Sigmoid colon (tissue), 7 donors: ENCODE measurements around the gene PFKP. TPM values are rescaled to one million over a fixed set of nuclear protein-coding genes. Genes with fewer than 3 reads are reported as not detected.

Experiments
- DNase-seq: peaks from one replicate; pipeline ENCODE4 v3.0.0-alpha.2; 2019
- H3K27ac ChIP-seq, 4 donors: fragments of 200-600 bp; sonication (generic); one replicate each; pipeline ENCODE4 v1.5.1; 2016 to 2019; ENCODE audit warnings: mild to moderate bottlenecking in 1 of 4
- H3K27me3 ChIP-seq, 3 donors: fragments of 200-600 bp; sonication (generic); one replicate each; pipeline ENCODE4 v1.5.1; 2019; ENCODE audit warnings: mild to moderate bottlenecking in 1 of 3
- H3K36me3 ChIP-seq, 4 donors: fragments of 200-600 bp; sonication (generic); one replicate each; pipeline ENCODE4 v1.5.1; 2016 to 2019
- H3K4me1 ChIP-seq, 4 donors: fragments of 200-600 bp; sonication (generic); one replicate each; pipeline ENCODE4 v1.5.1; 2017 to 2019
- H3K4me3 ChIP-seq, 4 donors: fragments of 200-600 bp; sonication (generic); one replicate each; pipeline ENCODE4 v1.5.1; 2017 to 2019; ENCODE audit warnings: mild to moderate bottlenecking in 2 of 4, moderate library complexity in 1 of 4
- H3K9me3 ChIP-seq, 4 donors: fragments of 200-600 bp in 3 of 4; sonication (generic) in 3 of 4; one replicate each; pipeline versions ENCODE4 v1.5.1 to v1.6.1; 2013 to 2019
- CTCF ChIP-seq, 4 experiments: fragments of 450-650 bp in 3 of 4; fragments of 200-600 bp in 1 of 4; IDR thresholded peaks; one replicate each; pipeline ENCODE4 v1.5.1; 2016 to 2019; ENCODE audit warnings: antibody characterized with exemption in 4 of 4, mild to moderate bottlenecking in 3 of 4, moderate library complexity in 2 of 4
- EP300 ChIP-seq, 4 donors: sonication (generic); formaldehyde crosslinking; IDR thresholded peaks; one replicate each; pipeline ENCODE4 v1.6.1; 2017; ENCODE audit warnings: antibody characterized with exemption in 4 of 4
- POLR2A ChIP-seq, 2 donors: fragments of 450-650 bp; IDR thresholded peaks; one replicate each; pipeline ENCODE4 v1.6.1; 2016; ENCODE audit warnings: antibody characterized with exemption in 2 of 2, mild to moderate bottlenecking in 2 of 2, moderate library complexity in 2 of 2
- POLR2AphosphoS5 ChIP-seq, 4 donors: sonication (generic); formaldehyde crosslinking; IDR thresholded peaks; one replicate each; pipeline ENCODE4 v1.6.1; 2017; ENCODE audit warnings: antibody characterized with exemption in 4 of 4
- WGBS, 2 donors: extraction: QIAGEN DNeasy Blood & Tissue Kit; methylation state at CpG; one replicate each; pipeline ENCODE4 v1.1.7; 2013; 5-methylcytosine and 5-hydroxymethylcytosine counted together
- intact Hi-C: fragments of 100-400 bp; cut with DNase I; formaldehyde crosslinking; loops from one replicate; pipeline ENCODE4 v1.15.1; 2023
- polyA plus RNA-seq, 3 donors: library from polyadenylated mRNA; stranded (reverse); fragments of 200-250 nt; gene quantifications; one replicate each; pipeline ENCODE4 v1.2.3, GENCODE V29; 2013
- total RNA-seq, 4 donors: library from RNA; depleted of rRNA; stranded (reverse); fragments of >200 nt; gene quantifications; one replicate each; pipeline ENCODE4 v1.1.0, GENCODE V29; 2016
- donor health status: healthy with polysubstance abuse.
- donor health status: Bipolar disorder and iron deficiency.
- donor health status: healthy.

Gene PFKP
- total and polyA plus RNA-seq, 7 donors, result 26.4 to 105 (median 46.0) TPM

DNA sequence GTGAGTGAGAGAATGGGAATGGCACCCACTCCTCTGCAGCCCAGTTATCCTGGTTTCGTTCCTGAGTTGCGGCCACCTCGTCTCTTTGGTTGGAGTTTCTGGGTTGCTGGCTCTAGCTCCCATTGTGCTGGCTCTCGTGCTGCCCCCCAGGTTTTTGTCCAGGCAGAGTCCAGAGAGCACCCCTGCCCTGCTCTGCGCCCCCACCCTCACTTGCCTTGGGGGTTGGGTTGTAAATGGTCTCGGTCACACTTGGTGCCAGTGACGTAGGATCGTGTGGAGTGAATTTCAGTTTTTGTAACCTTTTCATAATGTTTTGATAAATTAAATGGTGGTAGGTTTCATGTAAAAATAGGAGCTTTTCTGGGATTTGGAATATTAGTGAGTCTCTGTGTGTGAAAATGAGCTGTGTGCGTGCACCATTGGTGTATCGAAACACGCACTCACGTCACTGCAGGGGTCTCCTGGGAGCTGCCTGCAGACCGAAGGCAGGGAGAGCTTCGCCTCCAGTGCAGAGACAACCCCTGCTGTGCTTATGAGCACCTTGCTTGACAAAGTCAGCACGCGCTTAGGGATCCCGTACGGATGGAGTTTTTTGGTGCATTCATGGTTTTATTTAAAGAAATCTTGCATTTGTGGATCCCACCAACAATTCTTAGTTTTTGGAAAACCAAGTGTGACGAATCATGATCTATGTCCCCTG is 32.9 kb downstream of the PFKP start:
- H3K4me3 ChIP-seq, result no peak overlapping the region
- H3K27me3 ChIP-seq, result no peaks in the 10 kb centered on the region
- intact Hi-C loops, result no loop called here
- peaks cover 0 to 21% (median 7%) of the 10 kb centered on the region in 4 donors for H3K36me3 ChIP-seq
- WGBS, 2 donors, result 94 to 97% methylated on average over 19 of the region's 19 CpGs
- no peaks in the 10 kb centered on the region for H3K9me3 ChIP-seq
- peaks cover 0 to 29% (median 22%) of the 10 kb centered on the region in 4 donors for H3K4me1 ChIP-seq
- TF ChIP-seq POLR2A (IDR thresholded peaks at IDR 0.05) (no peak), EP300 (IDR thresholded peaks at IDR 0.05) (no peak), POLR2AphosphoS5 (IDR thresholded peaks at IDR 0.05) (no peak), CTCF (IDR thresholded peaks at IDR 0.05) (no peak)
- DNase-seq, result no peak
- H3K27ac ChIP-seq, result peak overlapping the region in 1 of 4 donors; percentile 58

GRCh38 chr10:3100856-3101640 is 33.7 kb downstream of the PFKP start:
- no peaks in the 10 kb centered on the region for H3K9me3 ChIP-seq
- no peak for TF ChIP-seq POLR2A (IDR thresholded peaks at IDR 0.05)
- no peak for TF ChIP-seq EP300 (IDR thresholded peaks at IDR 0.05)
- TF ChIP-seq POLR2AphosphoS5 (IDR thresholded peaks at IDR 0.05), result no peak
- TF ChIP-seq CTCF (IDR thresholded peaks at IDR 0.05), result no peak
- H3K4me3 ChIP-seq, result no peak overlapping the region
- H3K27ac ChIP-seq, result peak overlapping the region in 2 of 4 donors; percentile 21 to 58
- intact Hi-C loops, result no loop called here
- H3K36me3 ChIP-seq, result peaks cover 0 to 28% (median 7%) of the 10 kb centered on the region in 4 donors
- 97 to 98% methylated on average over 31 of the region's 31 CpGs for WGBS, 2 donors
- H3K27me3 ChIP-seq, result no peaks in the 10 kb centered on the region
- H3K4me1 ChIP-seq, result peaks cover 0 to 25% (median 15%) of the 10 kb centered on the region in 4 donors
- no peak for DNase-seq

GRCh38 chr10:3102720-3103427 is 35.5 kb downstream of the PFKP start:
- Histone ChIP-seq H3K27me3 (no peaks in the 10 kb centered on the region), H3K27ac (peak overlapping the region; percentile 65 to 77 (median 73)), H3K4me1 (peaks cover 0 to 14% (median 9%) of the 10 kb centered on the region in 4 donors), H3K9me3 (no peaks in the 10 kb centered on the region), H3K36me3 (peaks cover 0 to 37% (median 10%) of the 10 kb centered on the region in 4 donors), H3K4me3 (no peak overlapping the region)
- WGBS, 2 donors, result 47 to 73% methylated on average over 19 of the region's 19 CpGs
- peak; percentile 84 for DNase-seq
- intact Hi-C loops, result no loop called here
- TF ChIP-seq CTCF (IDR thresholded peaks at IDR 0.05) (no peak), POLR2A (IDR thresholded peaks at IDR 0.05) (no peak), EP300 (IDR thresholded peaks at IDR 0.05) (no peak), POLR2AphosphoS5 (IDR thresholded peaks at IDR 0.05) (peak in 3 of 4 donors; percentile 6 to 44 (median 17))

- Histone ChIP-seq H3K36me3 (peaks cover 0 to 45% (median 10%) of the 10 kb centered on the region in 4 donors), H3K4me3 (no peak overlapping the region), H3K4me1 (peaks cover 0 to 14% (median 9%) of the 10 kb centered on the region in 4 donors), H3K9me3 (no peaks in the 10 kb centered on the region), H3K27ac (peak overlapping the region; percentile 65 to 77 (median 73)), H3K27me3 (no peaks in the 10 kb centered on the region)
- intact Hi-C loops, result no loop called here
- no peak for DNase-seq
- WGBS, 2 donors, result 94 to 96% methylated on average over 30 of the region's 30 CpGs
- no peak for TF ChIP-seq CTCF (IDR thresholded peaks at IDR 0.05)
- TF ChIP-seq EP300 (IDR thresholded peaks at IDR 0.05), result no peak
- no peak for TF ChIP-seq POLR2A (IDR thresholded peaks at IDR 0.05)
Observed at GRCh38 chr10:3103646-3104045, 36.3 kb downstream of the PFKP start.
